GM21447 (cell line): ENCODE results near the gene PTPRG.
"Not testable (repeated sequence)": the region's sequence is repeated elsewhere in the genome, so short reads cannot be mapped to it uniquely, and the experiment has no call there.

Experiments used
- ATAC-seq: cut with Tn5 transposase; IDR thresholded peaks from one replicate; pipeline ENCODE4 v1.9.1; 2021; ENCODE audit not compliant: unreplicated experiment

The PTPRG gene

DNA sequence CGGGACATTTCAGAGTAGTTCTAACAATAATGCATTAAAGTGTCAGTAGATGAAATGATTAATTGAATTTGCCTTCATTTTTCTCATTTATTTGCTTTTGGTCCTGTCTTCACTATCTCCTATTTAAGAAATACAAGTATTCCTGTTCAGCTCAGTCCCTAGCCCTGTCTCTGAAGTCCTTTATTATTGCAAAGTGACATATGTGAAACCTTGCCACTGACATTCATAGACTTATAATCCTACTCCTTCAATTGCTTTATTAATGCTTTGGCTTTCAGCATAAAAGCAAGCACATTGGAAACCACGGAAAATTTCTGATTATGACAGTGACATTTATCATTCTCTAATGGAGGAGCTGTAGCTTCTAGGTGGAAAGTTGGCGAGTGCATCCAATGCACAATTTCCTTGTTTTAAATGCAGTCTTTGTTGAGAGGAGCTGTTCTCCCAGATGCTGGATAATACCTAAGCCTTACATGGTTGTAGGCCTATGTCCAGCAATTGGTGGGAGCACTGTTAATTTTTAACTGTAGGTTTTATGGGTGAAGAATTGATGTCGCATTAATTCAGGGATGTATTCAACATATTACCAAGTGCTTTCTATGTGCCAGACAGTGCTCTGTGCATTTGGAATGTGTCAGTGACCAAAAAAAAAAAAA, 474.2 kb downstream of the PTPRG start:
- ATAC-seq, result no peak

DNA sequence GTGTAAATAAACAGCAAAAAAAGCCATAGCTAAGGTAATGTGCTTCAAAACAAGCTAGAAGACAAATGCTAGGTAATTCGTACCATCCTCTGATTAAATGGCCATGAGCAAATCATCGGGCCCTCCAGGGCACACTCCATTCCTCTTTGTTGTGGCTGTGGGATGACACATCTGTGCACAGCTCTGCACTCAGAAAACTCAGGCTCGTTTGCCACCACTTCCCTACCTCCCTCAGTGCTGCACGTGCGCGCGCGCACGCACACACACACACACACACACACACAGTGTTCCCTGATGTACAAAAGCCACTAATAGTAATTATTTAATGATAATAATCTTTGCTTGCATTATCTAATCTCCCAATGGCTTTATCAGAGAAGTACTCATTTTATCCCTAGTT, 475.4 kb downstream of the PTPRG start:
- ATAC-seq, result no peak

- ATAC-seq, result not testable (repeated sequence)
Observed at GRCh38 chr3:62038798-62039197, 477.4 kb downstream of the PTPRG start.

DNA sequence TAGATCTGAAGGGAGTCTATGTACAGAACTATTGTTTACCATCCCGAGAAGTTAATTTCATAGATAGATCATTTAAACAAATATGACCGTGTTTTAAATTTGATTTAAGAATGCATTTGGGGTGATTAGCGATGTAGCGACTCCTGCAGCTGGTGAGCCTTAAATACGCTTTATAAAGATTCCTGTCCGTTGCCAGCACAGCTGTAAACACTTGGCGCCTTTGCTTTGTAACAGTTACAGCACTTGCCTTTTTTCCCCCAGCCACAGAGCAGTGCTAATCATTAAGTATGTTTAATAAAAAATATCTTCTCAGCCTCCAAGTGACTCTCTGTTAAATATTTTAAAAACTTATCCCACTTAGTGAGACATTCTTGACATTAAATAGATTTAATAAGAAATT, 478.2 kb downstream of the PTPRG start:
- no peak for ATAC-seq

DNA sequence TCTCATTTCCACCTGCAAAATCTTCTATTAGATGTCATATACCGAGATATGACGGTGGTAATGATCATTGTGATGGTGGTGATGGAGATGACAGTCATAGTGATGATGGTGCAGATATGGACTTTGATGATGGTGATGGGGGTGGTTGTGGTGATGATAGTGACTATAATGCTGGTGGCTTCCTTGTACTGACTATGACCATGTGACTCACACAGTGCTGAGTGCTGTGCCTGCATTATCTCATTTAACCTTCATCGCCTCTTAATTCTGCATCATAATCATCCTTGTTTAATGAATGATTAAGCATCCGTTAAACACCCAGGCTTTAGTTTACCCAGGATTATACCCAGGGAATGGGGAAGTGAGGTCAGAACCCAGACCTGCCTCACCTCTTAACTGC, 480.3 kb downstream of the PTPRG start:
- no peak for ATAC-seq

DNA sequence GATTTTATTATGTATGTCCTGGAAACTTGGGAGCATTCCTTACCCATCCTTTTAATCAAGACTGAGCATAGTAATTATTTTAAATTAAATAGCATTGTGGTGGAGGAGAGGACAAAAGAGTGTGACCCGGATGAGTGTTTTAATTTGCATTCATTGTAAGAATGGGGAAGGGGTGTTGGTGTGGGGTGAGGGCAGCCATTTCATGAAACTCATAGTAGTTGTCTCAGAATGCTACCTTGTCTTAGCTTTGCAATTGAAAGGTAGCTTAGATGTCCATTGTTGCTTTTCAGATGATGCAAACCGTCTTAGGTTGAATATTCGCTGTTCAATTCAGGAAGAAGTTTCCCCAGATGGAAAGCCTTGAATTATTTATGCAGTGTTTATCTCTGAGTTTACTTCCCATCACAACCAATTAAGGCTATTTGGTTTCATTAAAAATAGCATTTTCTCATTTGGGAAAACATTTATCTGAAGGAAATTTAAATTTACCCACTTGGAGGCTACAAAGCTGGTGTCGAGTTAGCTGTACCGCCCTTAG, 483.6 kb downstream of the PTPRG start:
- ATAC-seq, result no peak

- ATAC-seq, result no peak
Observed at GRCh38 chr3:62046326-62046725, 485.0 kb downstream of the PTPRG start.

DNA sequence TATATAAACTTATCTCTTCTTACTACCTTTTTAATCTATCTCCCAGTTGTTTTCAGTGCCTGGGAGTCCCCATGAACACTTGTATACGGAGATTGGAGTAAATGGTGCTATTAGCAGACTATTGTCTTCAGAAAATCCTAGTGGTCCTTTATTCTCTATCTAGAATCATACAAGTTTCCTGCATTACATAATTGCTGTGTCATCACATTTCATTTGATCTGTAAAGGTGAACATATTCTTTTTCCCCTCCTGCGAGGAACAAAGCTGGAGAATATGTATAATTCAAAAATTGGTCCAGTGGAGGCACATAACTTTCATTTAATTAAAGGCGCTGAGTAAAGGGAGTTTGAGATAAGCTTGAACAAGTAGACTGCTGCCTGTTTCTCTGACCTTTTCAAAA, 487.2 kb downstream of the PTPRG start:
- ATAC-seq, result no peak

GRCh38 chr3:62049033-62049432, 487.7 kb downstream of the PTPRG start:
- ATAC-seq, result no peak

GRCh38 chr3:62051506-62051905, 490.1 kb downstream of the PTPRG start:
- ATAC-seq, result no peak

- no peak for ATAC-seq
Observed at GRCh38 chr3:62052331-62052730, 491.0 kb downstream of the PTPRG start.

GRCh38 chr3:62056658-62057057, 495.3 kb downstream of the PTPRG start:
- ATAC-seq, result no peak

- no peak for ATAC-seq
Observed at GRCh38 chr3:62057339-62058047, 496.1 kb downstream of the PTPRG start.

GRCh38 chr3:62065985-62066693, 504.8 kb downstream of the PTPRG start:
- no peak for ATAC-seq

GRCh38 chr3:62068337-62068736, 507.0 kb downstream of the PTPRG start:
- no peak for ATAC-seq

- ATAC-seq, result no peak
Observed at GRCh38 chr3:62070891-62071290, 509.5 kb downstream of the PTPRG start.

DNA sequence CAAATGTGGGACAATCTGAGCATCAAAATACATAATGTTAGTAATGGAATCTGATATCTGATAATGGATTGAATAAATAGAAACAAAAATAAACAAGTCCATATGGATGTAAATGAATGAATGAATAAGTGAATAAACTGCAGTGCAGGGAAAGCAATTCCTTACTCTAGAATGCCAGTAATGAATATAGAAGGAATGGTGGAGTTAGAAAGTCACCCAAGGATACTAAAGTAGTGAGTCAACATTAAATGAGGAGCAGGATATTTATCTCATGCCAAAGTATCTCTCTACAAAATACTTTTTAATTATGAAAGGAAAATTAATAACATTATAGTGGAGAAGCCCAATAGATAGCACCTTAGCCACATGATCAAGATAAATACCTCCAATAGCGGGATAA, 511.7 kb downstream of the PTPRG start:
- ATAC-seq, result no peak

GRCh38 chr3:62084558-62084957, 523.2 kb downstream of the PTPRG start:
- ATAC-seq, result no peak

DNA sequence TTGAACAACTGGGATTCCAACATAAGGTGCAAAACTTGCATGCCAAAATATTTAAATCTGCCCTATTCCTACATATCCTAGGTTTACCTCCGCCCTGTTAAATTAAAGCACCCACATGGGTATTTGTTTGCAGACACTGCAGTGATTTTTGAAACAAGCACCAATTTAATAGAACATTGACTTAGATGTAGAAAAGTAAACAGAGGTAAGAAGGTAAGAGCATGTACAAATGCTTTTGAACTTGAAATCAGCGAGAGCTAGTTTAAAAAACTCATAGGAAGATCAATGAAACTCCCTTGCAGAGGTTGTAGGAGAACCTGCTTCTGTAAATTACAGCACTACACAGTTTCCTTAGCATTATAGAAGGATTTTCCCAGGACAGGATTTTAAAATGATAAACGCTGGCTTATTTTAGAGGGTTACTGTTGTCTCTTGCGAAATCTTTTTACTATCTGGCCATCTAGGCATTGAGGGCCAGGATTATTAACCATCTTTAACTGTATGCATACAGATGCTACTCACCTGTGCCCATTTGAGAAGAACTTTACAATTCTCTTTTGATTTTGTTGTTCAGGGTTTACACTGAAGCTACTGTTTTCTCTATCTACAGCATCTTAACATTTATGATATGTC, 527.2 kb downstream of the PTPRG start:
- ATAC-seq, result no peak

DNA sequence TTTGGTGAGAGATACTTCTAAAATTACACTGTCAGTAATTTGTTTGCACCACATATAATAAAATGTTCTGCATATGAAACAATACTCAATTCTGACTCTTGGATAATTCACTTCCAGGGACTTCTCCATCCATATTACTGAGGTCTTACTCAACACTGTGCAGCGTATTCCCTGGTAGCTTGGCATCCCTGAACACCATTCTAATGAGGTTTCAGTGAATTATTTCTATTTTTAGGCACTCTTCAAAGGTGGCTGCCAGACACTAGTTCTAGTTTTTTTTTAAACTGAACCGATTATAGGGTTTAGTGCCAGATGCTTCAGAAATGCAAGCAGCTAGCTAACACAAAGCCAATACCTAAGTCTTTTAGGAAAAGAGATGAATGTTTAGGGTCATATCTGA, 528.7 kb downstream of the PTPRG start:
- no peak for ATAC-seq

GRCh38 chr3:62090519-62090918, 529.1 kb downstream of the PTPRG start:
- ATAC-seq, result no peak
